HG02610 (cell line): ENCODE measurements around the gene FBLN5.
"Not testable (repeated sequence)": the region's sequence is repeated elsewhere in the genome, so short reads cannot be mapped to it uniquely, and the experiment has no call there.

Experiments used
- ATAC-seq: cut with Tn5 transposase; IDR thresholded peaks from one replicate; pipeline ENCODE4 v1.9.1; 2021; ENCODE audit warnings: mild to moderate bottlenecking, moderate library complexity; ENCODE audit not compliant: unreplicated experiment

Gene FBLN5

GRCh38 chr14:91911474-91912032, 35.9 kb downstream of the FBLN5 start:
- no peak for ATAC-seq

DNA sequence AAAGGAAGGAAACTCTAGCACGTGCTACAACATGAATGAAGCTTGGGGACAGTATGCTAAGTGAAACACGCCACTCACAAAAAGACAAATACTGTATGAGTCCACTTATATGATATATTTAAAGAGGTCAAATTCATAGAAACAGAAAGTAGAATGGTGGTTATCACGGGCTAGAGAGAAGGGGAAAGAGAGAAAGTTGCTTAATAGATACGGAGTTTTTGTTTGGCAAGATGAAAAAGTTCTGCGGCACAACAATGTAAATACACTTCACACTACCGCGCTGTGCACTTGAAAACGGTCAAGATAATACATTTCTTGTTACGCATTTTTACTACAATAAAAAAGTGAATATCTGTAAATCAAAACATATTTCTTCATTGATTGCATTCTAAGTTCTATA, 37.3 kb downstream of the FBLN5 start:
- no peak for ATAC-seq

DNA sequence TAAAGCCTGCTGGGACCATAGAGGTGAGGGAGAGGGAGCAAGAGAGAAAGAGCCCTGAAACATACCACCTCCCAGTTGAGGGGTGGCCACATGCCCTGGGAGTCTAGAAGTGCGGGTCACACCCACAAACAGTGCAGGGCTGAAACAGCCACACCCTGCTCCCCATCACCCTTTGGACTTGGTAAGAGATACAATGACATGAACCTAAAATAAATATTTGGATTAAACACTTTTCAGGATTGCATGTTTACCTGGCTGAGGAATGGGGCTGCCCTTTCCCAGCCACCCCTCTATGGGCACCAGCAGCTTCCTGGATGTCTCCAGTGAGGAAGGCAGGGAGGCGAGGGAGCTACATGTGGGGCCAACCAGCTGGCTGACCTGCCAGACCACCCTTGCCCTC, 41.1 kb downstream of the FBLN5 start:
- no peak for ATAC-seq

GRCh38 chr14:91904956-91905645, 42.4 kb downstream of the FBLN5 start:
- ATAC-seq, result no peak

GRCh38 chr14:91904483-91904882, 43.0 kb downstream of the FBLN5 start:
- no peak for ATAC-seq

GRCh38 chr14:91903070-91903469, 44.4 kb downstream of the FBLN5 start:
- ATAC-seq, result no peak

- ATAC-seq, result no peak
Measured at GRCh38 chr14:91902336-91902735, 45.2 kb downstream of the FBLN5 start.

DNA sequence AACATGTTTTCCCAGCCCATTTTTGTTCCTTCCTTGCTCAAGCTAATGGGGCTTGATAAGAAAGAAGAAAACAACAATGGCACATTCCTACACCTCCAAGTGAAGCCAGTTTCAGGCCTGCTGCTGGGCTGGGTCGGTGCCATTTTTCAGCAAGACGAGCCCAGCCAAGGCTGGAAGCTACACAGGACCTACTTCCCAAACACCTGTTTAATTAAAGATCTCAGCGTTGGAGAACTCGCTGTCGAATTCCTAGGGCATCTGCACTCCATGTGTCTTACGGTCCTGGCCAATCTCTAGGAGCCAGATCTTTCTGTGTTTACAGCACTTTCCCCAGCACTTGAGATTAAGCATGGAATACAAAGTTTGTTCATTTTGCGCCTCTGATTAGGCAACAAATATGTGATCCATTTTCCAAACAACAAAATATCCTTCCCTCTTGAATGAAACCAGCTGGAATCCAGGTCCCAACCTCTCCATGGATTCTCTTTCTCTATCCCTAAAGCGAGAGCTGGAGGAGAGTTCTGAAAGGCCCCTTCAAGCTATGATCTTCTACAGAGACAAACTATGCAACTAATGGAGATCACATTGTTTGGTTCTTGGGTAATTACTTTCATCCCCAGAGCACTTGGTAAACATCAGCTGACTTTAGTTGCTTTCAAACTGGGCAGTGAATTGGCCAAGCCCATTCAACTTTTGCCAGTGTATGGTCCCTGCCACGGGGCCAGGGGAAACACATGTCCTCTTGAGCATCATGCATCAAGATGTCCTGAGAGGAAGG, 45.9 kb downstream of the FBLN5 start:
- ATAC-seq, result no peak

GRCh38 chr14:91899806-91900205, 47.7 kb downstream of the FBLN5 start:
- no peak for ATAC-seq

DNA sequence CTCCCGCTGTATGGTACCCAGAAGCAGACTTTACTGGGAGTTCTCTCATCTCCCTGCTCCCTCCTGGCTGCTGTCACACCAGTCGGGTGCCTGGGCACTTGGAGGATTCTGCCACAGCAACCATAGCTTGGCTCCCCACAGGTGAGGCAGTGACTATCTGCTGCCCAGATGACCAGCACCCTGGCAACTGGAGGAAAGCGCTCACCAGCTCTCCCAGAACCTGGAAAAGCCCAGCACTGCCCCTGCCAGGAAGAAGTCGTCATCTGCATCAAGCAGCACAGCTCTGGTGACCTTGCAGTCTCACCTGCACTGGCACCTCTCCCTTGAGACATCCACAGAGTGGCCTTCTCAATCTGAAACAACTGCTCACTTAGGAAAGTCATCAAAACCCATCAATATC, 48.3 kb downstream of the FBLN5 start:
- no peak for ATAC-seq

- ATAC-seq, result no peak
Measured at GRCh38 chr14:91898372-91898771, 49.1 kb downstream of the FBLN5 start.

DNA sequence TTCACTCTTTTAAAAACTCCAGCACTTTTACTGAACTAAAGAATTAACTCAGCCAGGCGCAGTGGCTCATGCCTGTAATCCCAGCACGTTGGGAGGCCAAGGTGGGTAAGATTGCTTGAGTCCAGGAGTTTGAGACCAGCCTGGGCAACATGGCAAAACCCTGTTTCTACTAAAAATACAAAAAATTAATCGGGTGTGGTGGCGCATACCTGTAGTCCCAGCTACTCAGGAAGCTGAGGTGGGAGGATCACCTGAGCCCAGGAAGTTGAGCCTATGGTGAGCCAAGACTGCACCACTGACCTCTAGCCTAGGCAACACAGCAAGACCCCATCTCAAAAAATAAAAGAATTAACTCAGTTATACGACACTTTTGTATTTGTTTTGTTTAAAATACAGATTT, 49.8 kb downstream of the FBLN5 start:
- ATAC-seq, result not testable (repeated sequence)

GRCh38 chr14:91897106-91897701, 50.3 kb downstream of the FBLN5 start:
- no peak for ATAC-seq

DNA sequence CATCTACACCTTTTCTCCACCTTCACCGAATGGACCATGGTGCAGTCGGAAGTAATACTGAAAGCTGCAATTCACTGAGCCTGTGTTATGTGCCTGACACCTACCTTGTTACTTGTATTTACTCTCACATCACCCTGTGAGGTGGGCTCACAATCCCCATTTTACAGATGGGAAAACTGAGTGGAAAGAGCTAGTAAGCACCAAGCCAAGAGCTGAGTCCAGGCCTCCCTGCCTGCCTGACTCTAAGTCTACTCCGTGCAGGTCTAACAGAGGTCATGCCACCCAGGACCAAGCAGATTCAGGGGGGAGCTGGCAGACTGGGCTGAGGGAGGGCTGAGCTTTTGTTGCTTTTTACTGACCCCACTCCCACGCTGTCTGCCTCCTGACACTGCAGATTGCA, 51.1 kb downstream of the FBLN5 start:
- ATAC-seq, result no peak

DNA sequence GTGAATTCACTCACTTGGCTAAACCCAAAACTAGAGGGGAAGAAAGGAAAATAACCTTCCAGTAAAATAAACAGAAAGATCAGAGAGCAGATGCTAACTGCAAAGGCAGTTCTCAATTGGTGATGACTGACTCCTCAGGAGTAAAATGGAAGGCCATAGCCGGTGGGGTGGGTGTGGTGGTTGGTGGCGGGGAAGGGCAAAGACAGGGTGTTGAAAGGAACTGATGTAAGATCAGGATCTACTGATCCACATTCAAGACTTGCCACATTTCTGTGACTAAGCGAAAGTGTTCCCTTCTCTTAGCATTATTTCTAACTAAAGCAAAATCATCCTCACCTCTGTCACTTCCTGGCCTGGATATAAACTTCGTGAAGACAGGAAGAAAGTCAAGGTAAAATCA, 53.8 kb downstream of the FBLN5 start:
- ATAC-seq, result no peak

GRCh38 chr14:91893007-91893406, 54.5 kb downstream of the FBLN5 start:
- ATAC-seq, result no peak

DNA sequence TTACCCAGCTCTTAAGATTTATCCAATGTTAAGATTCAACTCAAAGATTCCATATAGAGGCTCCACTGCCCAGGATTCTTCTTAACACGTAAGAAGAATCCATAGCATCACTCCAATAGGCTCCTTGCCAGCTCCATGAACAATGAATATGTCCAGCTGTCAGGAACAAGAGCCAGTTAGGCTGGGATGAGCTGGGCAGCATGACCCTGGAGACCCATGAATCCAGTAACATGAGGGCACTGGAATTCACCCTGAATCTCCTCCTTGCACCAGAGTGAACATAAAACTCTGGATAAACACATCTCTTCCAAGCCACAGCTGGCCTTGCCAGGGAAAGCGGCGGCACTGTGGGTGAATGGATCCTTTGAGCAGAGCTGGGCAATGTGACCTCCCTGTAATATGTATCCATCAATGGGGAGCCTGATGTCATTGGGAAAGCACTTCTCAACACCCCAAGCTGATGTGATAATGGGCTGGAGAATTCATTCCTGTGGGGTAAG, 55.7 kb downstream of the FBLN5 start:
- ATAC-seq, result no peak

GRCh38 chr14:91891101-91891500, 56.4 kb downstream of the FBLN5 start:
- no peak for ATAC-seq

DNA sequence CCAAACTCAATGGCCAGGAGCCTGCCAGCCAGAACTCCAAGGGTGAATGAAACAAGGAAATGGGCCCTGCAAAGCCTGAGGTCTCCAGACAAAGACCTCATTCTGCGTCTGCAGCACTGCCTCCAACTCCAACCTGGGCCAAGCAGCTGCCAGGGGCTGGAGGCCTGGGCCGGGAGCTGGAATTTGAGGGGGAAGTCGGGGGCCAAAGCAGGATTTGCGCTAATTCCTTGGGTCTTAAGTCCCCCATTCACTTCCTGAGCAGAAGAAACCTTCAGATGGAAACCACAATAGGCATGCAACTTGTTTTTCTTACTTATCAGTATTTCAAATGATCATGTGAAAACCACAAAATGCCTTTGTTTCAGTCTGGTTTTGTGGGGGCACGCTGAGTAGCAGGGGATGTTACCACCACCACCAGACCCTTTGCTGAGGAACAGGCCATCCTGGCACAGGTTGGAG, 57.2 kb downstream of the FBLN5 start:
- no peak for ATAC-seq

- no peak for ATAC-seq
Measured at GRCh38 chr14:91889477-91890211, 57.9 kb downstream of the FBLN5 start.
